A549 (cell line): ENCODE results near the gene COMT. TPM values are rescaled to one million over a fixed set of nuclear protein-coding genes. Genes with fewer than 3 reads are reported as not detected.

Experiments used
- ATAC-seq, 2 experiments: fragments of 200-7000 bp in 1 of 2; fragments of >200 bp in 1 of 2; cut with Nextera tagmentation in 1 of 2; cut with Tn5 transposase in 1 of 2; 3 replicates each; pipeline versions ENCODE4 v1.8.0 to v1.9.1; 2018 to 2020; ENCODE audit warnings: mild to moderate bottlenecking in 1 of 2, moderate library complexity in 1 of 2
- CTCF ChIA-PET: fragments of 300-600 bp; sonication (Branson Sonifier 250); formaldehyde crosslinking; extraction: SDS; loops from one replicate; lab custom pipeline; 2021; ENCODE audit warnings: antibody characterized with exemption, inconsistent platforms; lab: Yijun Ruan, JAX
- POLR2A ChIA-PET: fragments of 350-600 bp; formaldehyde crosslinking; extraction: SDS; loops from one replicate; lab custom pipeline; 2021; ENCODE audit warnings: antibody characterized with exemption, inconsistent platforms; lab: Yijun Ruan, JAX
- DNase-seq, 2 experiments: peaks; one replicate each; pipeline versions ENCODE4 v3.0.0 to v3.0.0-alpha.2; 2011 to 2016; ENCODE audit warnings: low read depth in 1 of 2, low spot score in 1 of 2
- FAIRE-seq: peaks from 2 replicates; lab custom pipeline; 2011; peaks lifted over from hg19 to GRCh38; lab: Jason Lieb, UNC
- H3K27ac ChIP-seq, 2 experiments: fragments of >200 bp; sonication (Bioruptor Twin); formaldehyde crosslinking; 3 replicates each; pipeline ENCODE4 v1.5.1; 2016 to 2017
- H3K4me1 ChIP-seq: fragments of >200 bp; sonication (Bioruptor Twin); formaldehyde crosslinking; 3 replicates; pipeline ENCODE4 v1.6.1; 2016
- H3K4me2 ChIP-seq: fragments of >200 bp; sonication (Bioruptor Twin); formaldehyde crosslinking; 3 replicates; pipeline ENCODE4 v1.6.1; 2016
- H3K4me3 ChIP-seq: fragments of >200 bp; sonication (Bioruptor Twin); formaldehyde crosslinking; 3 replicates; pipeline ENCODE4 v1.5.1; 2016
- H3K9me3 ChIP-seq: fragments of >200 bp; sonication (Bioruptor Twin); formaldehyde crosslinking; 3 replicates; pipeline ENCODE4 v1.6.1; 2016
- ATOH8 ChIP-seq: fragments of 250-450 bp; sonication (Bioruptor Pico); IDR thresholded peaks from 2 replicates; pipeline ENCODE4 v1.5.0; 2020; ENCODE audit warnings: low read depth, mild to moderate bottlenecking, moderate library complexity
- BHLHE40 ChIP-seq: IDR thresholded peaks from 2 replicates; pipeline ENCODE4 v1.6.1; 2012; ENCODE audit warnings: low read depth, low read length, inconsistent platforms
- CEBPB ChIP-seq, 2 experiments: fragments of >200 bp in 1 of 2; sonication (Bioruptor Twin) in 1 of 2; formaldehyde crosslinking in 1 of 2; IDR thresholded peaks; 2 replicates each; pipeline ENCODE4 v1.6.1; 2012 to 2016
- CHD4 ChIP-seq: fragments of 200-600 bp; sonication (generic); IDR thresholded peaks from 2 replicates; pipeline ENCODE4 v1.6.1; 2016; ENCODE audit warnings: antibody characterized with exemption, mild to moderate bottlenecking, borderline replicate concordance
- EHMT2 ChIP-seq: fragments of 200-600 bp; sonication (generic); IDR thresholded peaks from 2 replicates; pipeline ENCODE4 v1.6.1; 2016; ENCODE audit warnings: antibody characterized with exemption, low read depth, mild to moderate bottlenecking, moderate library complexity
- ELK1 ChIP-seq: fragments of 150-350 bp; IDR thresholded peaks from 2 replicates; pipeline ENCODE4 v1.6.1; 2014; ENCODE audit warnings: low read depth, mild to moderate bottlenecking, low read length
- FOSB ChIP-seq: fragments of 250-450 bp; sonication (Bioruptor Pico); IDR thresholded peaks from 2 replicates; pipeline ENCODE4 v1.5.0; 2020; ENCODE audit warnings: mild to moderate bottlenecking, moderate library complexity
- FOSL2 ChIP-seq, 2 experiments: fragments of 450-650 bp in 1 of 2; fragments of >200 bp in 1 of 2; sonication (Bioruptor Twin) in 1 of 2; formaldehyde crosslinking; IDR thresholded peaks; 2 replicates each; pipeline versions ENCODE4 v1.5.0 to v1.6.1; 2016 to 2020; ENCODE audit warnings: mild to moderate bottlenecking in 1 of 2, moderate library complexity in 1 of 2
- FOXS1 ChIP-seq: fragments of 250-450 bp; sonication (Bioruptor Pico); IDR thresholded peaks from 2 replicates; pipeline ENCODE4 v1.5.0; 2020; ENCODE audit warnings: mild to moderate bottlenecking, moderate library complexity
- GATA3 ChIP-seq: IDR thresholded peaks from 2 replicates; pipeline ENCODE4 v1.6.1; 2012; ENCODE audit warnings: borderline replicate concordance
- HOXA7 ChIP-seq: fragments of 250-450 bp; sonication (Bioruptor Pico); IDR thresholded peaks from 2 replicates; pipeline ENCODE4 v1.5.0; 2020; ENCODE audit warnings: mild to moderate bottlenecking, moderate library complexity
- HOXB5 ChIP-seq: fragments of 250-450 bp; sonication (Bioruptor Pico); IDR thresholded peaks from 2 replicates; pipeline ENCODE4 v1.5.0; 2020; ENCODE audit warnings: mild to moderate bottlenecking, moderate library complexity
- KDM5A ChIP-seq: fragments of 200-600 bp; sonication (generic); IDR thresholded peaks from 2 replicates; pipeline ENCODE4 v1.6.1; 2016; ENCODE audit warnings: antibody characterized with exemption, mild to moderate bottlenecking
- MAFK ChIP-seq: fragments of 450-650 bp; IDR thresholded peaks from 2 replicates; pipeline ENCODE4 v1.6.1; 2014; ENCODE audit not compliant: partially characterized antibody
- POLR2A ChIP-seq: IDR thresholded peaks from 2 replicates; pipeline ENCODE4 v1.6.1; 2012; ENCODE audit warnings: mild to moderate bottlenecking, low read length
- RAD21 ChIP-seq, 2 experiments: fragments of >200 bp in 1 of 2; sonication (Bioruptor Twin) in 1 of 2; formaldehyde crosslinking in 1 of 2; IDR thresholded peaks in 1 of 2; conservative IDR thresholded peaks in 1 of 2; 2 replicates in 1 of 2; 3 replicates in 1 of 2; pipeline ENCODE4 v1.6.1; 2012 to 2018; ENCODE audit warnings: inconsistent platforms in 1 of 2
- RNF2 ChIP-seq: fragments of 200-600 bp; sonication (generic); IDR thresholded peaks from 2 replicates; pipeline ENCODE4 v1.6.1; 2016; ENCODE audit warnings: low read depth, mild to moderate bottlenecking, antibody characterized with exemption, moderate library complexity, borderline replicate concordance
- SREBF2 ChIP-seq: fragments of 450-650 bp; IDR thresholded peaks from 2 replicates; pipeline ENCODE4 v1.6.1; 2014; ENCODE audit warnings: mild to moderate bottlenecking, moderate library complexity
- WGBS: methylation state at CpG from one replicate; pipeline ENCODE4 v1.1.6; 2017; ENCODE audit errors: missing lambda C conversion rate; 5-methylcytosine and 5-hydroxymethylcytosine counted together
- polyA plus RNA-seq, 4 experiments: library from polyadenylated mRNA; depleted of rRNA in 3 of 4; stranded (reverse); fragments of >200 nt; fragmentation: RNase III in 1 of 4; extraction: RNeasy Plus Mini Kit Qiagen cat#74134 plus additional on column Dnase treatment in 1 of 4; gene quantifications; 2 replicates in 3 of 4; 3 replicates in 1 of 4; pipeline ENCODE4 v1.2.3, GENCODE V29; 2011 to 2017
- TF ChIP-seq, protein P1 (sequence below): fragments of 200-600 bp; sonication (generic); IDR thresholded peaks from 2 replicates; pipeline ENCODE4 v1.6.1; 2016; ENCODE audit warnings: antibody characterized with exemption, mild to moderate bottlenecking, moderate library complexity
- TF ChIP-seq, protein P2 (sequence below): IDR thresholded peaks from 2 replicates; pipeline ENCODE4 v1.6.1; 2012
- TF ChIP-seq, protein P3 (sequence below): fragments of >200 bp; sonication (Bioruptor Twin); formaldehyde crosslinking; IDR thresholded peaks from 3 replicates; pipeline ENCODE4 v1.6.1; 2016

COMT gene
- polyA plus RNA-seq, 2 of the 4 experiments (the other 2 are of a cell fraction): 72.3 to 125 TPM

DNA sequence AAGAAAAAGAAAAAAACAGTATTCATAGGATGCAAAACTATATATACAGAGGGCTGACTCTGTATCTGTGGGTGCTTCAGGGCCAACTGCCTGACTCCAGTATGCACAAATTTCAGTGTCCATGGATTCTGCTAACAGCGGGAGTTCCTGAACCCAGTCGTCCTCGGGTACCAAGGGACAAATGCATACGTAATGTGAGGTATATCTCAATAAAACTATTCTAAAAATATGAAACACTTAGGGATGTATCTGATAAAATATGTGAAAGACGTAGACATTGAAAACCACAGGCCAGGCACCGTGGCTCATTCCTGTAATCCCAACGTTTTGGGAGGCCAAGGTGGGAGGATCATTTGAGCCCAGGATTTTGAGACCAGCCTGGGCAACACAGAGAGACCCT is 13.9 kb upstream of the COMT start:
- no peak overlapping the region for H3K4me3 ChIP-seq
- H3K27ac ChIP-seq: no peak overlapping the region
- TF ChIP-seq MAFK (no peak), KDM5A (no peak), ATOH8 (CRISPR knock-in tag) (no peak), POLR2A (no peak), GATA3 (no peak), CHD4 (no peak), RAD21 (conservative IDR thresholded peaks at IDR 0.05 in 1 of 2, IDR thresholded peaks at IDR 0.05 in 1 of 2) (no peak), BHLHE40 (no peak), RNF2 (no peak), SREBF2 (no peak), CEBPB (IDR thresholded peaks at IDR 0.05) (no peak), EHMT2 (no peak), FOXS1 (no peak), HOXB5 (CRISPR knock-in tag) (no peak)
- TF ChIP-seq, protein P1, sequence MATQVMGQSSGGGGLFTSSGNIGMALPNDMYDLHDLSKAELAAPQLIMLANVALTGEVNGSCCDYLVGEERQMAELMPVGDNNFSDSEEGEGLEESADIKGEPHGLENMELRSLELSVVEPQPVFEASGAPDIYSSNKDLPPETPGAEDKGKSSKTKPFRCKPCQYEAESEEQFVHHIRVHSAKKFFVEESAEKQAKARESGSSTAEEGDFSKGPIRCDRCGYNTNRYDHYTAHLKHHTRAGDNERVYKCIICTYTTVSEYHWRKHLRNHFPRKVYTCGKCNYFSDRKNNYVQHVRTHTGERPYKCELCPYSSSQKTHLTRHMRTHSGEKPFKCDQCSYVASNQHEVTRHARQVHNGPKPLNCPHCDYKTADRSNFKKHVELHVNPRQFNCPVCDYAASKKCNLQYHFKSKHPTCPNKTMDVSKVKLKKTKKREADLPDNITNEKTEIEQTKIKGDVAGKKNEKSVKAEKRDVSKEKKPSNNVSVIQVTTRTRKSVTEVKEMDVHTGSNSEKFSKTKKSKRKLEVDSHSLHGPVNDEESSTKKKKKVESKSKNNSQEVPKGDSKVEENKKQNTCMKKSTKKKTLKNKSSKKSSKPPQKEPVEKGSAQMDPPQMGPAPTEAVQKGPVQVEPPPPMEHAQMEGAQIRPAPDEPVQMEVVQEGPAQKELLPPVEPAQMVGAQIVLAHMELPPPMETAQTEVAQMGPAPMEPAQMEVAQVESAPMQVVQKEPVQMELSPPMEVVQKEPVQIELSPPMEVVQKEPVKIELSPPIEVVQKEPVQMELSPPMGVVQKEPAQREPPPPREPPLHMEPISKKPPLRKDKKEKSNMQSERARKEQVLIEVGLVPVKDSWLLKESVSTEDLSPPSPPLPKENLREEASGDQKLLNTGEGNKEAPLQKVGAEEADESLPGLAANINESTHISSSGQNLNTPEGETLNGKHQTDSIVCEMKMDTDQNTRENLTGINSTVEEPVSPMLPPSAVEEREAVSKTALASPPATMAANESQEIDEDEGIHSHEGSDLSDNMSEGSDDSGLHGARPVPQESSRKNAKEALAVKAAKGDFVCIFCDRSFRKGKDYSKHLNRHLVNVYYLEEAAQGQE: no peak
- TF ChIP-seq, protein P2, sequence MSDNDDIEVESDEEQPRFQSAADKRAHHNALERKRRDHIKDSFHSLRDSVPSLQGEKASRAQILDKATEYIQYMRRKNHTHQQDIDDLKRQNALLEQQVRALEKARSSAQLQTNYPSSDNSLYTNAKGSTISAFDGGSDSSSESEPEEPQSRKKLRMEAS: no peak
- FAIRE-seq (no peak), ATAC-seq (no peak), DNase-seq (no peak)
- H3K4me2 ChIP-seq: no peak overlapping the region
- ChIA-PET CTCF (no interaction called here), POLR2A (no interaction called here)
- WGBS: 86% methylated on average over 7 of the region's 7 CpGs
- H3K9me3 ChIP-seq: no peaks in the 10 kb centered on the region
- H3K4me1 ChIP-seq: no peaks in the 10 kb centered on the region

DNA sequence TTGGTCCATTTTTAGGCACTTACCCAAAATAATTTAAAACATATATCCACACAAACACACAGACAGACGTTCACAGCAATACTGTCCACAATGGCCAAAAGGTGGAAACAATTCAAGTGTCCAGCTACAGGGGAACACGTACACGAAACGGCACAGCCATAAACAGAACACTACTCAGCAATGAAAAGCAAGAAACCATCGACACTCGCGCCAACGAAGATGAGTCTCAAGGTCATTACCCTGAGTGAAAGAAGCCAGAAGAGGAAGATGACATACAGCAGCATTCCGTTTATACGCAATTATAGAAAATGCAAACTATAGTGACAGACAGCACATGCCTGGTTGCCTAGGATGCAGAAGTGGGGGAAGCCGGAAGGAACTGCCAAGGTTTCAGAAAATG is 13.4 kb upstream of the COMT start:
- CTCF ChIA-PET: no interaction called here
- WGBS: 91% methylated on average over 11 of the region's 11 CpGs
- Histone ChIP-seq H3K4me2 (no peak overlapping the region), H3K9me3 (no peaks in the 10 kb centered on the region), H3K4me1 (no peaks in the 10 kb centered on the region), H3K27ac (no peak overlapping the region), H3K4me3 (no peak overlapping the region)
- no peak for ATAC-seq
- TF ChIP-seq FOSB (CRISPR knock-in tag): no peak
- TF ChIP-seq, protein P3, sequence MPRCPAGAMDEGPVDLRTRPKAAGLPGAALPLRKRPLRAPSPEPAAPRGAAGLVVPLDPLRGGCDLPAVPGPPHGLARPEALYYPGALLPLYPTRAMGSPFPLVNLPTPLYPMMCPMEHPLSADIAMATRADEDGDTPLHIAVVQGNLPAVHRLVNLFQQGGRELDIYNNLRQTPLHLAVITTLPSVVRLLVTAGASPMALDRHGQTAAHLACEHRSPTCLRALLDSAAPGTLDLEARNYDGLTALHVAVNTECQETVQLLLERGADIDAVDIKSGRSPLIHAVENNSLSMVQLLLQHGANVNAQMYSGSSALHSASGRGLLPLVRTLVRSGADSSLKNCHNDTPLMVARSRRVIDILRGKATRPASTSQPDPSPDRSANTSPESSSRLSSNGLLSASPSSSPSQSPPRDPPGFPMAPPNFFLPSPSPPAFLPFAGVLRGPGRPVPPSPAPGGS: no peak
- no peak for TF ChIP-seq ELK1
- no peak for TF ChIP-seq HOXA7 (CRISPR knock-in tag)
- no peak for TF ChIP-seq HOXB5 (CRISPR knock-in tag)
- no peak for TF ChIP-seq FOSL2 (IDR thresholded peaks at IDR 0.05)
- no peak for TF ChIP-seq FOSL2 (CRISPR knock-in tag; IDR thresholded peaks at IDR 0.05)
- no peak for DNase-seq
- no peak for FAIRE-seq
- POLR2A ChIA-PET: no interaction called here
